ENCODE data around the gene CHST3.

The CHST3 gene

GRCh38 chr10:71938211-71938610 lies 26.0 kb upstream of the CHST3 start:
- DNase-seq (ENCODE audit: low read depth) = no peak
- TF ChIP-seq CTCF (IDR thresholded peaks at IDR 0.05; ENCODE audit: insufficient read depth, low read depth, low read length, missing control alignments) = no peak
- H3K4me3 ChIP-seq (ENCODE audit: low read length) = no peak overlapping the region

- no peak for DNase-seq (ENCODE audit: low read depth)
These were observed 24.9 kb upstream of the CHST3 start for GRCh38 chr10:71939304-71939703.

GRCh38 chr10:71939861-71940474 lies 24.2 kb upstream of the CHST3 start:
- DNase-seq (ENCODE audit: low read depth) = no peak
- no peak for TF ChIP-seq CTCF (IDR thresholded peaks at IDR 0.05; ENCODE audit: insufficient read depth, low read depth, low read length, missing control alignments)
- no peak overlapping the region for H3K4me3 ChIP-seq (ENCODE audit: low read length)

More at GRCh38 chr10:71939304-71939703, 24.9 kb upstream of the CHST3 start:
- no peak overlapping the region for H3K4me3 ChIP-seq (ENCODE audit: low read length)
- TF ChIP-seq CTCF (IDR thresholded peaks at IDR 0.05; ENCODE audit: insufficient read depth, low read depth, low read length, missing control alignments) = no peak

- DNase-seq (ENCODE audit: low read depth) = no peak
- no peak overlapping the region for H3K4me3 ChIP-seq (ENCODE audit: low read length)
- TF ChIP-seq CTCF (IDR thresholded peaks at IDR 0.05; ENCODE audit: insufficient read depth, low read depth, low read length, missing control alignments) = no peak
These were observed 23.4 kb upstream of the CHST3 start for GRCh38 chr10:71940752-71941151.

- no peak for DNase-seq (ENCODE audit: low read depth)
- H3K4me3 ChIP-seq (ENCODE audit: low read length) = no peak overlapping the region
- TF ChIP-seq CTCF (IDR thresholded peaks at IDR 0.05; ENCODE audit: insufficient read depth, low read depth, low read length, missing control alignments) = no peak
These were observed 22.9 kb upstream of the CHST3 start for GRCh38 chr10:71941318-71941717.

- DNase-seq (ENCODE audit: low read depth) = no peak
- no peak for TF ChIP-seq CTCF (IDR thresholded peaks at IDR 0.05; ENCODE audit: insufficient read depth, low read depth, low read length, missing control alignments)
- no peak overlapping the region for H3K4me3 ChIP-seq (ENCODE audit: low read length)
These were observed 18.2 kb upstream of the CHST3 start for GRCh38 chr10:71945819-71946474.

GRCh38 chr10:71946700-71947099 lies 17.5 kb upstream of the CHST3 start:
- TF ChIP-seq CTCF (IDR thresholded peaks at IDR 0.05; ENCODE audit: insufficient read depth, low read depth, low read length, missing control alignments) = no peak
- DNase-seq (ENCODE audit: low read depth) = no peak
- no peak overlapping the region for H3K4me3 ChIP-seq (ENCODE audit: low read length)

Measured in epithelial cell of esophagus (primary cell).